Astrocyte of the hippocampus (primary cell): ENCODE results near the gene MACROD2.

Experiments
- DNase-seq: peaks from one replicate; pipeline ENCODE4 v3.0.0; 2011; ENCODE audit warnings: low read depth, low spot score

Gene MACROD2

DNA sequence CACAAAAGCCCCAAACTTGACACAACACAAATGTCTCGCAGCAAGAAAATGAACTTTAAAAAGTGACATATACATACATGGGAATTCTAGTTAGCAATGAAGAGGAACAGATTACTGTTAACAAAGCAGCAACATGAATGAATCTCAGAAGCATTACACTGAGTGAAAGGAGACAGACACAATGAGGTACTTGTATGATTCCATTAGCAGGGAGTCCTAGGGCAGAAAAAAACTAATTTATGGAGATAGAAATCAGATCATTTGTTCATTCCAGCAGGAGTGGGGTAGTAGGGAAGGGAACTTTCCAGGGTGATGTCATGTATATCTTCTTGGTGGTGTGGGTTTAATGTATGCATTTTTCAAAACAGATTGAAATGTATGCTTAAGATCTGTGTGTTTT is 2053.6 kb downstream of the MACROD2 start:
- DNase-seq = no peak

DNA sequence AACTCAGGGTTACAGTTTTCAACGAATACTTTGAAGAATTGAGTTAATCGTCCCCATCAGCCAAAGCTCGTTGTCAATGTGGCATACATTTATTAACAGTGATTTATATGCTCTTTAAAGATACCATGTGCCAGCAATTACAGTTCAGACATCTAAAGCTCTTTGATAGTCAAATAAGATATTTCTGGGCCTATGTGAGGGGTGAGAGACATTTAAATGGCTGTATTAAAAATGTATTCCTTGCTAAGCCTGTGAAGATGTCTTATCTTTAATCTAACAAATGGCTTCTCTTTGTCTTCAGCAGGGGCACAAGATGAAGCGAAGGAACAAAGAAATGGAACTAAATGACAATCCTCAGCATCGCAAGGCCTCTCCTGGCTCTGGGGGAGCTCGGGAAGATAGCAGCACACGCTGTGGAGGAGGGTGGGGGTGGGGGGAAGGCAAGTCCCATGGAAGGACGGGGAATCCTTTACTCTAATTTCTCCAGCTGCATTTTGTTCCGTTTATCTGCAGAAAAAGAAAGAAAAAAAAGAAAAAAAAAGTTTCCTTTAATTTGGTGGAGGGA is 2054.3 kb downstream of the MACROD2 start:
- no peak for DNase-seq

DNA sequence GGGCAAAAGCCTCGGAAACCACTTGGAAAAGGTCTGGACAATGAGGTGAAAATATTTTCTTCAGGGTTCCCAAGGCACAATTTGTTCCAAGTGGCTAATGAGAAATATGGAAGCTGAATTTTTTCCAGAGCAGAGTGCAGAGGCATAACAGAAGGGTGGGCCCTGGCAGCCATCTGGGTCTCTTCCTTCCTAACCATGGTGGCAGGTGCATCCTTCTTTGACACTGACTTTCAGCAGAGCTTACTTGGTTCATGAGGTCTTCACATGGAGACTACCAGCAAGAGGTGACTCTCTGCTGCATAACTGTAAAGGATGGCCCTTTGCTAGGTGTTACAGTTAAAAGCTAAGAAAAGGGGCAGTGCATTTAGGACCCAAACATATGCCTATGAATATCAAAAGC is 2055.1 kb downstream of the MACROD2 start:
- DNase-seq = no peak

DNA sequence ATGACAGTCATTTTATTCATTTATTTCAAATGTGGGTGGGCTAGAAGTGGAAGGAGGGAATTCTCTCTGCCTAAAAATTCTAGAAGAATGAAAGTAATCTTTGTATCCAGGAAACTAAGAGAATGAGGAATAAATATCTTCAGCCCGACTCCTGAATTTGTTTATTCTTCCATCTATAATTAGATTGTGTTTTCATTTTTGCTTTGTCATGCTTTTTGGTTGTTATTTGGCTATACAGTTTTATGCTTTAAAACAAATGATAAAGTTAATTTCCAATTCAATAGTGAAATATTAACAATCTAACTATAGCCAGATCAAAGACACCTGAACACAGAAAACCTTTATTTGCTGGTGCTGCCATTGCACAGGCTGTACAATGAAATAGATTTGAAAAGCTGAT is 2056.7 kb downstream of the MACROD2 start:
- no peak for DNase-seq

DNA sequence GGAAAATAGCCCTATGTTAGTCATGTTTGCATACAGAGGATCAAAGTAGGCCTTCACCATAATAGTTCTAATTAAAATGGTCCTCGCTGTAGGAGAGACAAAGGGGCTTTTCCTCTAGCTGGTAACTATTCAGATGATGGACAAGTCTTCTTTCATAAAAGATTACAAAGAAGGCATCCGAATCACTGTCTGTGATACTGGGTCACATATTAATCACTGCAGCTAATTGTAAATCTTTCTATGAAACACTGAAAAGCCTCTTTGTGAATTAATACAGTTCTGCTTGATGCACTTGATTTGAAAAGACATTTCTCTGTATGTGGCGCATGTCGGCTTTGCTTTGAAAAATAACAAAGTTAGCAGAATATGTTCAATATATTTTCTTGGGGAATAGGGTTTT is 2057.1 kb downstream of the MACROD2 start:
- no peak for DNase-seq

DNA sequence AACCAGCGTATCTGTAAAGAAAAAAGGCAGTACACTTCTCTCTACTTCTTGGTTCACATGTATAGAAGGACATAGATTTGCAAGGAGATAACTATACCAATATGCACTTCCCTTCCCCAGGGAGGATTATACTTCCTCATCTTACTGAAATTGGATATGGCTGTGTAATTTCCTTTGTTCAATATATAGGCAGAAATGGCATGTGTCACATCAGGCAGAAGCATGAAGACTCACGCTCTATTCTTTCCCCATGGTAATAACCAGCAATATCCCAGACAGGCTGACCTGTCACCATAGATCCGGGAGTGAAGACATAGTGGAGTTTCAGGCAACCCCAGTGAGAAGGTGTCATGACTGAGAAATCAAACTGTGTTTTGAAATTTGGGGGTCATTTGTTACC is 2059.7 kb downstream of the MACROD2 start:
- no peak for DNase-seq

DNA sequence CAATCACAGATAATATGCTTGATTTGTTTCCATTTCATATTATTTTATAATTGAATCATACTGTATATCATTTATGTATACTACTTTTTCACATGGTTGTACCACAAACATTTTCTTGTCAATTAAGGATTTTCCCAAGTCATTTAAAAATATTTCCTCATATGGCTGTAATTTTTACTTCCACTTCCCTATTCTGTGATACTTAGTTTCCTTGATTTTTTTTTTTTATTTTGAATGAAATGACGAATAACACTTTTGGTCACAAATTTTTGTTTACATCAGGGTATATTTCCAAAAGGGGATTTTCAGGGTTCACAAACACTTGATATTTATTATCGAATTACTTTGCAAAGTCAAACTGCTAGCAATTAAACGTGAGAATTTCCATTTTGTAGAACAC is 2062.3 kb downstream of the MACROD2 start:
- no peak for DNase-seq

DNA sequence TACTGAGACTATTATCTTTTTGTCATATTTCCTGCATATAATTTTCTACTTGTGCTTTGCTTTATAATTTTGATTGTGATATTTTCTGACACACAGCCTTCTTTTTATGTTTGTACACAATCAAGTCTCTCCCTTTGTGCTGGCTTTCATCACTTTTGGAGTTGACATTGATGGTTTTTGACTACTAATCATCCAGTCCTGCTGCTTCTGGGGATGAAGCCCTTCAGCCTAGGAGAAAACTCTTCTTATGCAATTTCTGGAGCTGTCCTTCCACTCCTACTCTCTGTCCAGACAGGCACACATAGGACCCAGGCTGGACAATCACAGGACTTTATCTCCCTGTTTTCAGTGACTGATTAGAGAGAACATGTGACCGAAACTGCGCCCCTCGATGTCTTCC is 2063.0 kb downstream of the MACROD2 start:
- no peak for DNase-seq

DNA sequence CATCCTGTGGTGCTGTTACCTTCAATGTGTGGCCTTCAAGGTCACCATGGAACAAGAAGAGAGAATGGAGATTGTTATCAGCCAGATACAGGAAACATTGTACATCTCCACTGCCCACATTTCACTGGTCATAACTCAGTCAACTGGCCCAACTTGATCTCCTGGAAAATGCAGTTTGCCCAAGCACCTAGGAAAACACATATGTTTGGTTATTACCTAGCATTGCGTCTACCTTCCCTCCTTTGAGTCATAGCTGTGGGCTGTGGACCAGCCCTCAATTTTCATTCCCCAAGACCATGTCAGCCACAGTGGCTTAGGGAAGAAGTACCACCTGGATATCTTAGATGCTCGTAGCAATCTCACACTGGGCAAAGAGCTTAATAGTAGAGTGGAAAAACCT is 2064.5 kb downstream of the MACROD2 start:
- no peak for DNase-seq

DNA sequence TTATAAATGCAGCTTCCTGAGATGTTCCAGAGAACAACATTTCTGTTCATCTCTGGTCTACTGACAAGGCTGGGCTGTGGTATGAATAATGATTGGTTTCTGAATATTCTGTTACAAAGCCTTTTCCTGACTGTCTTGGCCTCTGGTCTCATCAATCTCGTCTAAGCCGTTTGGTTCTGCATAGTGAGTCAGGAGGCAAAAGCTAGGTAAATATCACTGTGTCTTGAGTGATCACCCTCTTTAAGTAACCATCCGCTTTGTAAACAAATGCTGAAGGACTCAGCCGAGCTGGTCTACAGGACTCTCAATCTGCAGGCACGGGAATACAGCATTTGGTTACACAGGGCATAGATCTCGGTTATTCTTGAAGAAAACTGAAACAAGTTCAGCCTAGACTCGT is 2066.0 kb downstream of the MACROD2 start:
- DNase-seq = no peak

DNA sequence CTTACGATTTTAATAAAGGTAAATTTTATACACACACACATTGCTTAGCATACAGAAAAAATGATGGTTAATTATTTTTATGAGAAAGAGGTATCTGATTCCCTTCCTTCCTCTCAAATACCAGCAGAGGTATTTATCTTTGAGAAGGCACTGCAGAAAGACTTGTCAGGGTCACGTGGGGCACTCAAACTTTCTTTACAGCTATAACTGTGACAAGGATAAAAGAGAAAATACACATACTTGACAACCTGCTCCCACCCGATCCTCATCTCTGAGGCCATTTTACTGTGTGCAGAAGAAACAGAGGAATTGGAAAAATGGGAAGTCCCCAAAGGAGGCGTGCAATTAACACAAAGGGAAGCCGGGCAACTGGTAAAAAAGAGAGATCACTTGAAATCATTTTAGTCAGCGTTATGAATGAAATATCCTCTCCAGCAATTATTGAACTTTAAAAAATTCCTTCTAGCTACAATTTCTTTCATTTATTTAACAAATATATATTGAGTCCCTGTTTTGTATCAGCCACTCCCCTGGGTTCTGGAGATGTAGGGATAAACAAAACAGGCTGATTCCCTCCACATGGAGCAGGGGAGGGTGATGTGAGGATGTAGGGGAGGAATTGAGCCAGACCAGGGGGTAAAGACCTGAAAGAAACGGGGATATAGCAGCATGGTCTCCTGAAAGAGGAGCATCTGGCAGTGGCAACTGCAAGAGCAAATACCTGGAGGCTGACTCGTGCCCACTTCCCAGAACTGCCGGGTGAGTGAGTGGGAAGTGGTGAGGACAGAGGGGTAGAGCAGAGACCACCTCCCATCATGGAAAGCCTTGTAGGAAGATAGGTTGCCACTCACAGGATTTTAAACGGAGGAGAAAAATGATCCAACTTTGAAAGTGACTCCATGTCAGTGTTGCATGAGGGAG is 2067.6 kb downstream of the MACROD2 start:
- peak; percentile 17 for DNase-seq

DNA sequence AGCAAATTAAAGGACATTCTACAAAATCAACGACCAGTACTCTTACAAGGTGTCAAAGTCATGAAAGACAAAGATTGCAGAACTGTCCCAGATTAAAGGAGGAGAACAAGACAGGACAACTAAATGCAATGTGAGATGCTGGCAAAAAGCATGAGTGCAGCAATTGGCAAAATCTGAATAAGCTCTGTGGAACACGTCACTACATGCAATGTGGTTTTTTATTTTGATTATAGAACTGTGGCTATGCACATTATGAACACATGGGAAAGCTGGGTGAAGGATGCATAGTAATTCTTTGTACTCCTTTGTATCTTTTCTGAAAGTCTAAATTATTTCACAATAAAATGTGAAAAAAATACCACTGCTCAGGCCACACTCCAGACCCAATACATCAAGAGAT is 2068.6 kb downstream of the MACROD2 start:
- no peak for DNase-seq

DNA sequence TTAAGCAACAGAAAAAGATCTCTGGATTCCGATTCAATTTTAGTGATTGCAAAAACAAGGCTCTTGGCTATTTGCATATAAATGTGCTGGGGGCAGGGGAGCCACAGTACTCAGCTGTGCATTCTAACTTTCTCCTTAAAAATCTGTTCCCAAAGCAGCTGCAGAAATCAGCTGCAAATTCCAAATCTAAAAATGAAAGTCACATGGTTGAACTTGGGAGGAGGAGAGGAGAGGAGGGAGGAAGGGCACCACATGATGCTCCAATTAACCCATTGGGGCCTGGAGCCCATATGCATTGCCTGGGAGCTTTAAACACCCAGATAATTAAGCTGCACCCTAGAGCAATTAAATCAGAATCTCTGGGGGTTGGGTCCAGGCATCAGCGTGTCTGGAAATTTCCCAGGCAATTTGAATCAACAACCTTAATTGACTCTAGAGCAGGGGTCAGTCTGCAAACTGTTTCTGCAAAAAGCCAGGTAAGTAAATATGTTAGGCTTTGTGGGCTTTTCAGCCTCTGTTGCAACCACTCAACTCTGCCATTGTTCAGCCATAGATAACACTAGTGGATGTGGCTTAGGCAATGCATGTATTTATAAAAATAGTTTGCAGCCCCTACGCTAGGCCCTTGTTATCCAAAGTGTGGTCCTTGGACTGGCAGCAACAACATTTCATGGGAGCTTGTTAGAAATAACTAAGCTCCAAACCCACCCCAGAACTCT is 2069.8 kb downstream of the MACROD2 start:
- peak; percentile 2 for DNase-seq

DNA sequence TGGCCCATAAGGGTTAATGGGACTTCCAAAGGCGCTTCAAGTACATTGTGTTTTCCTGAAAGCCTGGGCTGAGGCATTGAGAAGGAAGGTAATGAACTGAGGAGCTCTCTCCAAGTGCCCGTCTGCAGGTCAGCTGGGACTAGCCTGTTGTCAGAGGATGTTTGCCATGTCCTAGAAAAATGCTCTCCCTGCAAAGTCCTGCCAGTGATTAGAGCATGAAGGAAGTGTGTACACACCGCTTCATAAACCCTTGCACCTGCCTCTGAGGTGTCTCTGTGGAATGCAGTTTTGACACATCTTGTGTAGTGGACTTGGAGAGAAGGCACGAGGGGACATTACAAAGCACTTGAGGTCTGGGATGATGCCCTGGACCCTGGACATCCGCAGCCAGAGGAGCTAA is 2071.3 kb downstream of the MACROD2 start:
- DNase-seq = no peak

DNA sequence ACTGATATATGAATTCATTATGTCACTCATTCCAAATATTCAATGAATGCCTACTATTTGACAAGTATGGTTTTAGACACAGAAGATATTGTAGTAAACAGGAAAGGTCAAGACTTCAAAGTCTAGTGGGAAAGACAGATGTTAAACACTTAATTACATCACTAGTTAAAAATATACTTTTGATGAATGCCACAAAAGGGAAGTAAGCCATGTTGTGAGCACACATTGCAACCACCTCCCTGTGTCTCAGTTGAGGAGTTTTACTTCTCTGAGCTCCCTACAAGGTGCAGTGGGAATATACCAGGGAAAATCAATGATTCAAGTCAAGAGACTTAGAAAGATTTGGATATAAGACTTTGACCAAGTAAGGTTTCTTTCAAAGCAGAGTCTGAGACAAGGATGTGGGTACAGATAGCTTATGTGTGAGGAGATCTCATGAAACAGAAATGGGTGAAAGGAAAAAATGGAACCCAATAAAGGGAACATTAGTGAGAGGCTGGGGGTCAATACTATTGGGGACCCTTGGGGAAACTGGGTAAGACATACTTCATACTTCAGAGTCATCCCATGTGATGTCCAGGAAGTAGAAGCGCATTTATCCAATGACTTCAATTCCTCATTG is 2074.2 kb downstream of the MACROD2 start:
- no peak for DNase-seq

DNA sequence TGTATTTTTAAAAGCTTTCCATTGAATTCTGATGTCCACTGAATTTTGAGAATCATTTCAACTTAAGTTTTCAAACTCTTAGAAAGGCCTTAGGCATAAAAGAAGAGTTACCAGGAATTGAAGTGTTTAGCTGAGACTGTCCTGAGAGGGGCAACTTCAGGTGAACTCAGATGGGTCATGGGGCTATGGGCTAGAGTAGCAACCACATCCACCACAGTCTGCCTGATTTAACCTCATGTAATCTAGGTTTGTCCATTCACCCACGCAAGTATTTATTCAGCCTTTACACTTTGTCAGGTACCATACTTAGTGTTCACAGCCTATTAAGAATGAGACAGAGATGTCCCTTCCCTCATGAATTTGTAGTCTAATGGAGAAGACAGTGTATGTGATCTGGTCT is 2076.9 kb downstream of the MACROD2 start:
- DNase-seq = no peak

DNA sequence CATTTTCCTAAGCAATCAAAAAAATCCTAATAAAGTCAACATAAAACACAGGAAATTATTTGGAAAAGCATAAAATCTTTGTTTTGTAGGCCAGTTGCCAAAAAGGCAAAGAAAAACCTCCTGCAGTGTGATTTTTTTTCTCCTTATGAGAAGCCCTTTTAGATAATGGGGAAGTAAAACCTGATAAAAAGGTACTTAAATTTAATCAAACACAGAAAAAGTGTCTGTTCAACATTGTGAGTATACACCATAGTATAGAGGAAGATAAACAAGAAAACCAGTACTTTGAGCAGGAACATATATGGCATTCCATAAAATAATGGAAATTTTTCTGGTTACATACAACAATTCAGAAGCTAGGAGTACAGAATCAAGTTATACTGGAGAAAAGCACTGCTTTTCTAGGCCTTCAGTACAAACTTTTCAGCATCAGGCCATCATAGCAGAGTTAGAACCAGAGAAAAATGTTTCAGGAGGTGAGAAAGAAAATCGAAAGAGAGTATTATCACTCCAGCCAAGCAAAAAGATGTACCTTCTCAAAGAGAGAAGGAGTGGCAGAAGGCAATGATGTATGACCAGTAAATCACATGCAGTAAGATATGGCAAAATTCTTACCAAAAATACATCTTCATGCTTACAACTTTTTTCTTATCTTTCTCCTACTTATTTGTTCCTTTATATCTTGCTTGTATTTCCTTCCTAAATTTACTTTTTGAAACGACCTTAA is 2083.0 kb downstream of the MACROD2 start:
- no peak for DNase-seq

DNA sequence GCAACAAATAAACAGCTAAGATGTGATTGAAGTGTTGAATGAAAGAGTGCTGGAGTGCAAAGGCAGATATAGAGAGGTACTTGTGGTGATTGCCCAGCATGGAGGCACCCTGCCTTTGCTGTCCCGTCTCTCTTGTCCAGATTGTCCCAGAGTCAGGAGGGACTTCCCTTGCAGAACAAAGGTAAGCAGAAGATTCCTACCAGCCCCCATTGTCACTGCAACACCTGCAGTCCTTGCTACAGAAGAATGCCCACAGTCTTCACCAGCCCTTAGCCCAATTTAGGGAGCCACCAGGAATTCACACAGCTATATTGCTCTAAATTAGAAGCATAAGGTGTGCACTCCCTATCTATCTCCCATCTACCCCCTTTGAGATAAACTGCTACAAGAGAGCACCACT is 2086.1 kb downstream of the MACROD2 start:
- DNase-seq = no peak

DNA sequence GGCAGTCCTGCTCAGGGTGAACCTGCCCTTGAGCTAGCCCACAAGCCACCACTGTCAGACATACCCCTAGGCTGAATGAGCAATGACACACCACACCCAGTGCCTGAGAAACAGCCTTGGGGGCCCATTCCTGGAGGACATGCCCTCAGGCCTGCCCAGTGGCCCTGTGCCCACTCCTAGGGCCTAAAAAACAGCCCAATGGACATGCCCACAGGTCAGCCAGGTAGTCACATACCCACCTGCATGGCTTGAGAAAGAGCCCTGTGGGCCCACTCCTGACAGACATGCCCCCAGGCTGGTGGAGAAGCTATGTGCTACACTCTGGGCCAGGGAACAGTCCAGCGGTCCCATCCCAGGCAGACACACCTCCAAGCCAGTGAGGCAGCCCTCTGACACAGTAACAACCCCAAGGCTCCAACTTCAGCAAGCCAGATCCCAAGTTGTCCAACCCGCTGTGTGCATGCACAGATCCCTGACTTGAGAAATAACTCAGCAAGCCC is 2086.8 kb downstream of the MACROD2 start:
- no peak for DNase-seq

DNA sequence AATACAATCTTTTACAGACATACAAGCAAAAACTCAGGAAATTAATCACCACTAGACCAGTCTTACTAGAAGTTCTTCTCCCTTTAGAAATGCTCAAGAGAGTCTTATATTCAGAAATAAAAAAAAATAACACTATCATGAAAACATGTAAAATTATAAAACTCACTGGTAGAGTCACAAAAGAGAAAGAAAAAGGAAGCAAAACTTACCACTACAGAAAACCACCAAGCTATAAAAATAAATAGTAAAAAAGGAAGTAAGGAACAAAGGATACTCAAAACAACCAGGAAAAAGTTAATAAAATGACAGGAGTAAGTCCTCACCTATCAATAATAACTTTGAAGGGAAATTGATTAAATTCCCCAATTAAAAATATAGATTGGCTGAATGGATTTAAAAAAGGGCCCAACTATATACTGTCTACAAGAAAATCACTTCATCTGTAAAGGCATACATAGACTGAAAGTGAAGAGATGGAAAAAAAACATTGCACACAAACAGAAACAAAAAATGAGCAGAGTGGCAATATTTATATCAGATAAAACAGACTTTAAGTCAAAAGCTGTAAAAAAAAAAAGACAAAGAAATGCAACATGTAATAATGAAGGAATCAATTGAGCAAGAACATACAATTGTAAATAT is 2088.4 kb downstream of the MACROD2 start:
- DNase-seq = no peak

DNA sequence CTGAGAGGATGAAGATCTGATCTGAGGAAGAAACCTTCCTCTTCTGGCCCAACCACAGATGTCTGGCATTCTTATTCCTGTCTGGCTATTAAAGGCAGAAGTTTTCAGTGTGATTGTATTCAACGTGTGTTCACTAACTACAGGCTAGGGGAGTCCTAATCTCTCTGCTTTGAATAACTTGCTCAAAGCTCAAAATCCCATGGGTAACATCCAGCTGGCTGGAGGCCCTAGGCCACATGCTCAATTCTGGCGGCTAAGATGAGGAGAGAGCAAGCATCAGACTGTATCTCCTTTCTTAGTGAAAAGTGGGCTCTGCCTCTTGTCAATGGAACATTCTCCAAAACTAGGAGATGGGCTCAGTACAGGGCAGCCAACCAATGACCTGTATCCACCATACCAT is 2099.9 kb downstream of the MACROD2 start:
- DNase-seq = no peak
